Endothelial cell (in vitro differentiated cells): ENCODE measurements around the gene RAP2A. TPM values are rescaled to one million over a fixed set of nuclear protein-coding genes. Genes with fewer than 3 reads are reported as not detected.

Source experiments
- DNase-seq: peaks from one replicate; pipeline ENCODE4 v3.0.0; 2021; ENCODE audit warnings: low spot score
- H3K27ac Mint-ChIP-seq: one replicate; pipeline ENCODE4 v1.8.0; 2021; ENCODE audit warnings: mixed read lengths, inconsistent platforms; ENCODE audit not compliant: unreplicated experiment
- H3K27me3 Mint-ChIP-seq: one replicate; pipeline ENCODE4 v1.8.0; 2021; ENCODE audit warnings: mild to moderate bottlenecking, moderate library complexity, mixed read lengths, inconsistent platforms; ENCODE audit not compliant: unreplicated experiment
- H3K36me3 Mint-ChIP-seq: one replicate; pipeline ENCODE4 v1.8.0; 2021; ENCODE audit warnings: mild to moderate bottlenecking, low read depth, mixed read lengths, inconsistent platforms; ENCODE audit not compliant: unreplicated experiment
- H3K4me1 Mint-ChIP-seq: one replicate; pipeline ENCODE4 v1.8.0; 2021; ENCODE audit warnings: mild to moderate bottlenecking, mixed read lengths, inconsistent platforms; ENCODE audit not compliant: unreplicated experiment
- H3K4me3 Mint-ChIP-seq: one replicate; pipeline ENCODE4 v1.8.0; 2021; ENCODE audit warnings: mild to moderate bottlenecking, mixed read lengths, inconsistent platforms; ENCODE audit not compliant: unreplicated experiment
- H3K9me3 Mint-ChIP-seq: one replicate; pipeline ENCODE4 v1.8.0; 2021; ENCODE audit warnings: mixed read lengths, inconsistent platforms; ENCODE audit not compliant: unreplicated experiment
- CTCF ChIP-seq: fragments of 200-600 bp; sonication (generic); IDR thresholded peaks from one replicate; pipeline ENCODE4 v1.5.0; 2021; ENCODE audit warnings: antibody characterized with exemption; ENCODE audit not compliant: unreplicated experiment
- total RNA-seq: library from RNA; stranded (reverse); fragmentation: NEBNext Ultra II Directional; extraction: Animal tissue kit (Norgen Biotek cat#: 25700); gene quantifications from one replicate; pipeline ENCODE4 v1.2.1, GENCODE V29; 2021; ENCODE audit not compliant: unreplicated experiment

The RAP2A gene
- total RNA-seq, 1 donor from 2014 or later, result 52.3 TPM

DNA sequence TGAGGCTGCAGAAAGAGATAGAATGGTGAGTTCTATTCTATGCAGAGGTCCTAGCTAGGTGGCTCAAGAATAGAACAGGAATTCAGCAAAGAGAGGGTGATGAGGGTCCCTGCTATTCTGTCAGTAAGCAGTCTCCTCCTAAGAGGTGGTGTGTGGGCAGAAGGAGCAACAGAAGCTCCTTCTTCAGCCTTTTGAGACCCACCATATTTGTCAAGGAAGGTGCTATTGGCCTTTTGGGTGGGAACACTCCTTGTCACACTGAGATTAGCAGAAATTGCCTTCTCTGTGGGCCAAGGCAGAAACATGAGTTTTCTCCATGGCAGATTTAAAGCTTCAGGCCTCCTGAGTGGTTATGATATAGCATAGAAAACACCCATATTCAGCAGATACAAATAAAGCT is 39.4 kb upstream of the RAP2A start:
- no peak overlapping the region for H3K4me3 Mint-ChIP-seq
- H3K27me3 Mint-ChIP-seq, result peaks cover 4% of the 10 kb centered on the region
- no peaks in the 10 kb centered on the region for H3K4me1 Mint-ChIP-seq
- H3K9me3 Mint-ChIP-seq, result no peaks in the 10 kb centered on the region
- H3K36me3 Mint-ChIP-seq, result peaks cover 7% of the 10 kb centered on the region
- H3K27ac Mint-ChIP-seq, result no peak overlapping the region
- no peak for DNase-seq
- no peak for TF ChIP-seq CTCF

- DNase-seq, result no peak
- H3K9me3 Mint-ChIP-seq, result no peaks in the 10 kb centered on the region
- H3K4me1 Mint-ChIP-seq, result no peaks in the 10 kb centered on the region
- no peak overlapping the region for H3K27ac Mint-ChIP-seq
- peaks cover 7% of the 10 kb centered on the region for H3K36me3 Mint-ChIP-seq
- no peak overlapping the region for H3K4me3 Mint-ChIP-seq
- peaks cover 4% of the 10 kb centered on the region for H3K27me3 Mint-ChIP-seq
- no peak for TF ChIP-seq CTCF
Measured at GRCh38 chr13:97395447-97396136, 38.4 kb upstream of the RAP2A start.

GRCh38 chr13:97397267-97397666 is 36.7 kb upstream of the RAP2A start:
- DNase-seq, result no peak
- Mint-ChIP-seq H3K4me3 (no peak overlapping the region), H3K27me3 (peaks cover 4% of the 10 kb centered on the region), H3K36me3 (no peaks in the 10 kb centered on the region), H3K27ac (no peak overlapping the region), H3K4me1 (no peaks in the 10 kb centered on the region), H3K9me3 (no peaks in the 10 kb centered on the region)
- no peak for TF ChIP-seq CTCF

DNA sequence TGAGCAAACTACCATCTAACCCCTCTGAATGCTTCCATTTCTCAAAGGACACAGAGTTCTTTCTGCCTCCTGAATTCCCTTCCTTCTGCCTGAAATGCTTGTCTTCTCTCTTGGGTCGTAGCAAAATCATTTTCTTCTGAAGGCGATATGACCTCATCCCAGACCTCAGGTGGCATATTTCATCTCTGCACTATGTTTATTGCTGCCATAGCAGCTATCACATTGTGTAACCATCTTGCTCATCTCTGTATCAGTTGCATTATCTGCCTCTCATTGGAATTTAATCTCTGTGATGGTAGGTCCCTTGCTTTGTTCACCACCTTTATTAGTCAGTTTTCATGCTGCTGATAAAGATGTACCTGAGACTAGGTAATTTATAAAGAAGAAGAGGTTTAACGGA is 32.5 kb upstream of the RAP2A start:
- no peaks in the 10 kb centered on the region for H3K9me3 Mint-ChIP-seq
- H3K4me3 Mint-ChIP-seq, result no peak overlapping the region
- no peaks in the 10 kb centered on the region for H3K4me1 Mint-ChIP-seq
- DNase-seq, result no peak
- TF ChIP-seq CTCF, result no peak
- no peaks in the 10 kb centered on the region for H3K36me3 Mint-ChIP-seq
- peaks cover 4% of the 10 kb centered on the region for H3K27me3 Mint-ChIP-seq
- H3K27ac Mint-ChIP-seq, result no peak overlapping the region

DNA sequence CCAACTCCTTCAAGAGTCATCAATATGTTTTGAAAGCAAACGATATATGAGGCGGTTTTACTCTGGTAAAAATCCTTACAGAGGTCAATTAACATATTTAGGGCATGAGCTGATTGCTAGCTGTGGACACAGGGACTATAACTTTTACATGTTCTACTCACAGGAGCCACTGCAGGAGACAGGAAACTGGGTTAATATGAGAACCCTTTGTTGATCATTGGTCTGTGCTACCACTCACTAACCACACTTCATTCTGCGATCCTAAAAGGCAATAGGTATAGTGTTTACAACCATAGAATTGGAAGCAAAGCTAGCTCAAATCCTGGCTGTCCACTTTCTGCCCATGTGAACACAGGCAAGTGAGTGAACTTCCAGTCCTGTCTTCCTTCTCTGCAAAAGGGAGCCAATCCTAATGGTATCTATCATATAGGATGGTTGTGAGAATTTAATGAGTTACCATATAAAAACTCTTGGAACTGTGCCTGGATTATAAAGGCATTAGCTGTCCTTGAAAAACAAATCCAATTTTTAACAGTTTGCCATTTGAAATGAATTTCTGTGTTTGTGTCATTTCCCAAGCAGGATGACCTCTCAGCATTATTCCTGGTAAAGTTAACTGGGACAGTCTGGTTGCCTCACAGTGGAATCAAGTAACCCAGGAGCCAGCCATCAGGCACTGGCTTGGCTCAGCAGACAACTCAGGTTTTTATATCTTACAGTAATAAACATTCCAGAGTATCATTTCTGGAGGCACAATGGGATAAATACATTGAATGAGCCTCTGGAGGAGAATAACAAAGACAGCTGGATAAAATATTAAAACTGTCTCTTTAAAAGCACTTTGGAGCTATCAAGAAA is 29.8 kb upstream of the RAP2A start:
- Mint-ChIP-seq H3K9me3 (no peaks in the 10 kb centered on the region), H3K27me3 (no peaks in the 10 kb centered on the region), H3K4me1 (no peaks in the 10 kb centered on the region), H3K27ac (no peak overlapping the region), H3K4me3 (no peak overlapping the region), H3K36me3 (no peaks in the 10 kb centered on the region)
- TF ChIP-seq CTCF, result no peak
- no peak for DNase-seq
